HEK293T (cell line): Measurements from ENCODE around the gene ZNF248.

Experiments
- CTCF ChIA-PET: fragments of 350-600 bp; formaldehyde crosslinking; extraction: SDS; loops from one replicate; lab custom pipeline; 2021; ENCODE audit warnings: antibody characterized with exemption, inconsistent platforms; lab: Yijun Ruan, JAX
- POLR2A ChIA-PET: fragments of 350-600 bp; formaldehyde crosslinking; extraction: SDS; loops from one replicate; lab custom pipeline; 2020; ENCODE audit warnings: antibody characterized with exemption, inconsistent platforms; lab: Yijun Ruan, JAX
- DNase-seq: peaks from one replicate; pipeline ENCODE4 v3.0.0; 2012; ENCODE audit warnings: mixed read lengths; ENCODE audit errors: extremely low spot score
- ARNT ChIP-seq: fragments of 450-650 bp; IDR thresholded peaks from 2 replicates; pipeline ENCODE4 v1.6.1; 2017; ENCODE audit warnings: mild to moderate bottlenecking
- BHLHE40 ChIP-seq: fragments of 450-650 bp; IDR thresholded peaks from 2 replicates; pipeline ENCODE4 v1.6.1; 2016; ENCODE audit warnings: mild to moderate bottlenecking, moderate library complexity, borderline replicate concordance
- CTBP1 ChIP-seq: fragments of 450-650 bp; IDR thresholded peaks from 2 replicates; pipeline ENCODE4 v1.6.1; 2016; ENCODE audit warnings: borderline replicate concordance
- ELF4 ChIP-seq: fragments of 450-650 bp; IDR thresholded peaks from 2 replicates; pipeline ENCODE4 v1.6.1; 2017; ENCODE audit warnings: antibody characterized with exemption
- FOXA1 ChIP-seq: fragments of 450-650 bp; IDR thresholded peaks from 2 replicates; pipeline ENCODE4 v1.6.1; 2016; ENCODE audit warnings: mild to moderate bottlenecking
- FOXK2 ChIP-seq: fragments of 450-650 bp; IDR thresholded peaks from 2 replicates; pipeline ENCODE4 v1.6.1; 2016; ENCODE audit warnings: mild to moderate bottlenecking
- FOXM1 ChIP-seq: fragments of 450-650 bp; IDR thresholded peaks from 2 replicates; pipeline ENCODE4 v1.6.1; 2017; ENCODE audit warnings: mild to moderate bottlenecking, borderline replicate concordance
- HDGF ChIP-seq: fragments of 450-650 bp; IDR thresholded peaks from 2 replicates; pipeline ENCODE4 v1.6.1; 2017; ENCODE audit warnings: antibody characterized with exemption, borderline replicate concordance
- L3MBTL2 ChIP-seq: fragments of 450-650 bp; conservative IDR thresholded peaks from 2 replicates; pipeline ENCODE4 v1.6.1; 2016; ENCODE audit warnings: mild to moderate bottlenecking
- LEF1 ChIP-seq: fragments of 450-650 bp; IDR thresholded peaks from 2 replicates; pipeline ENCODE4 v1.6.1; 2017; ENCODE audit warnings: mild to moderate bottlenecking, borderline replicate concordance
- NFRKB ChIP-seq: fragments of 450-650 bp; IDR thresholded peaks from 2 replicates; pipeline ENCODE4 v1.6.1; 2016; ENCODE audit warnings: mild to moderate bottlenecking, moderate library complexity
- PKNOX1 ChIP-seq: fragments of 450-650 bp; IDR thresholded peaks from 2 replicates; pipeline ENCODE4 v1.6.1; 2016
- SP1 ChIP-seq: fragments of 450-650 bp; IDR thresholded peaks from 2 replicates; pipeline ENCODE4 v1.6.1; 2017
- SUZ12 ChIP-seq: fragments of 450-650 bp; IDR thresholded peaks from 2 replicates; pipeline ENCODE4 v1.6.1; 2016; ENCODE audit warnings: mild to moderate bottlenecking
- TARDBP ChIP-seq: fragments of 450-650 bp; IDR thresholded peaks from 2 replicates; pipeline ENCODE4 v1.6.1; 2016
- ZNF384 ChIP-seq: fragments of 450-650 bp; IDR thresholded peaks from 2 replicates; pipeline ENCODE4 v1.6.1; 2016

The ZNF248 gene

GRCh38 chr10:37857287-37858211, at the start of gene ZNF248:
Gene ZNF248, minus strand, starts transcription at chr10:37857610. Its CDS starts 1,300 bp downstream, at chr10:37856310.
- DNase-seq: peak; percentile 83
- POLR2A ChIA-PET: interaction anchor here (1.3 to 1.5 kb wide), 2 partner anchors 118 to 153 kb away, joined by 4 to 6 read pairs; partner anchors contain the start of gene ZNF33A
- CTCF ChIA-PET: no interaction called here
- peak; percentile 92 for TF ChIP-seq L3MBTL2
- TF ChIP-seq HDGF: no peak
- TF ChIP-seq BHLHE40: no peak
- TF ChIP-seq ELF4: peak; percentile 13; the same call in 1 of the 2 replicates
- TF ChIP-seq PKNOX1: no peak
- TF ChIP-seq SUZ12: no peak

- DNase-seq: no peak
- ChIA-PET POLR2A (no interaction called here), CTCF (no interaction called here)
- TF ChIP-seq HDGF: no peak
- TF ChIP-seq ZNF384: no peak
- TF ChIP-seq FOXA1: no peak
- TF ChIP-seq CTBP1: no peak
- TF ChIP-seq TARDBP: no peak
- no peak for TF ChIP-seq L3MBTL2
Measured at GRCh38 chr10:37906382-37906781, 49.0 kb upstream of the ZNF248 start.

GRCh38 chr10:37896436-37896835, 39.0 kb upstream of the ZNF248 start:
- ChIA-PET CTCF (no interaction called here), POLR2A (no interaction called here)
- no peak for DNase-seq
- no peak for TF ChIP-seq L3MBTL2
- no peak for TF ChIP-seq NFRKB
- no peak for TF ChIP-seq PKNOX1
- no peak for TF ChIP-seq ZNF384
- TF ChIP-seq FOXA1: no peak
- TF ChIP-seq FOXM1: no peak
- no peak for TF ChIP-seq ARNT
- TF ChIP-seq ELF4: no peak
- TF ChIP-seq SUZ12: no peak
- no peak for TF ChIP-seq TARDBP
- no peak for TF ChIP-seq LEF1
- no peak for TF ChIP-seq FOXK2
- TF ChIP-seq BHLHE40: no peak
- no peak for TF ChIP-seq HDGF
- TF ChIP-seq SP1: no peak
- TF ChIP-seq CTBP1: no peak

- POLR2A ChIA-PET: no interaction called here
- CTCF ChIA-PET: no interaction called here
- no peak for TF ChIP-seq NFRKB
- no peak for TF ChIP-seq ELF4
- TF ChIP-seq HDGF: no peak
- TF ChIP-seq FOXM1: no peak
- TF ChIP-seq L3MBTL2: no peak
- no peak for TF ChIP-seq TARDBP
- no peak for TF ChIP-seq BHLHE40
- TF ChIP-seq PKNOX1: no peak
- no peak for TF ChIP-seq CTBP1
- no peak for TF ChIP-seq ZNF384
- TF ChIP-seq LEF1: no peak
- TF ChIP-seq SP1: no peak
- no peak for TF ChIP-seq ARNT
- TF ChIP-seq FOXK2: no peak
- DNase-seq: no peak
Measured at GRCh38 chr10:37895674-37896073, 38.3 kb upstream of the ZNF248 start.

GRCh38 chr10:37885850-37886249, 28.4 kb upstream of the ZNF248 start:
- DNase-seq: no peak
- TF ChIP-seq FOXA1 (no peak), CTBP1 (no peak), FOXK2 (no peak), SUZ12 (no peak), BHLHE40 (no peak), ZNF384 (no peak), LEF1 (no peak), SP1 (no peak)
- POLR2A ChIA-PET: interaction anchor here (1.0 kb wide), 1 partner anchor 30 kb away, joined by 3 read pairs; no protein-coding TSS in a partner anchor
- CTCF ChIA-PET: no interaction called here

GRCh38 chr10:37872955-37873354, 15.5 kb upstream of the ZNF248 start:
- no peak for TF ChIP-seq FOXM1
- no peak for TF ChIP-seq HDGF
- no peak for TF ChIP-seq BHLHE40
- no peak for TF ChIP-seq FOXA1
- TF ChIP-seq ZNF384: no peak
- no peak for TF ChIP-seq SUZ12
- no peak for TF ChIP-seq FOXK2
- no peak for TF ChIP-seq ELF4
- TF ChIP-seq NFRKB: no peak
- no peak for TF ChIP-seq TARDBP
- TF ChIP-seq CTBP1: no peak
- no peak for TF ChIP-seq L3MBTL2
- no peak for TF ChIP-seq SP1
- no peak for TF ChIP-seq ARNT
- TF ChIP-seq PKNOX1: no peak
- TF ChIP-seq LEF1: no peak
- DNase-seq: no peak
- ChIA-PET POLR2A (interaction anchor here (1.0 kb wide), 1 partner anchor 52 kb away, joined by 3 read pairs; no protein-coding TSS in a partner anchor), CTCF (no interaction called here)
